NT2/D1 (cell line): Measurements from ENCODE around the gene SLC25A36.
"Not testable (repeated sequence)": the region's sequence is repeated elsewhere in the genome, so short reads cannot be mapped to it uniquely, and the experiment has no call there.

Source experiments
- YY1 ChIP-seq: IDR thresholded peaks from 2 replicates; pipeline ENCODE4 v1.6.1; 2011; ENCODE audit not compliant: insufficient read length, insufficient read depth
- ZNF274 ChIP-seq: IDR thresholded peaks from 2 replicates; pipeline ENCODE4 v1.6.1; 2011; ENCODE audit warnings: mild to moderate bottlenecking, low read depth, low read length

GRCh38 chr3:140939305-140939704 is 2.3 kb upstream of the SLC25A36 start:
- not testable (repeated sequence) for TF ChIP-seq YY1, ZNF274
